Smooth muscle cell (in vitro differentiated cells): ENCODE measurements around the gene BCKDHA. TPM values are rescaled to one million over a fixed set of nuclear protein-coding genes. Genes with fewer than 3 reads are reported as not detected.
"Not testable (repeated sequence)": the region's sequence is repeated elsewhere in the genome, so short reads cannot be mapped to it uniquely, and the experiment has no call there.

ENCODE experiments used
- DNase-seq: peaks from one replicate; lab custom pipeline; 2025; ENCODE audit not compliant: unreplicated experiment; lab: John Stamatoyannopoulos, UW
- H2AFZ ChIP-seq: fragments of 200-600 bp; sonication (generic); 2 replicates; pipeline ENCODE4 v1.6.0; 2016; ENCODE audit warnings: antibody characterized with exemption, low read depth, mild to moderate bottlenecking
- H3F3A ChIP-seq: fragments of 200-600 bp; sonication (generic); 2 replicates; pipeline ENCODE4 v1.6.0; 2017; ENCODE audit warnings: antibody characterized with exemption, low read depth
- H3K27ac ChIP-seq: fragments of 200-600 bp; sonication (generic); 2 replicates; pipeline ENCODE4 v1.5.1; 2016; ENCODE audit warnings: low read depth, mild to moderate bottlenecking
- H3K27me3 ChIP-seq: fragments of 200-600 bp; sonication (generic); 2 replicates; pipeline ENCODE4 v1.6.1; 2016; ENCODE audit warnings: low read depth, mild to moderate bottlenecking
- H3K36me3 ChIP-seq: fragments of 200-600 bp; sonication (generic); 2 replicates; pipeline ENCODE4 v1.5.1; 2016; ENCODE audit warnings: low read depth
- H3K4me1 ChIP-seq: fragments of 200-600 bp; sonication (generic); 2 replicates; pipeline ENCODE4 v1.5.1; 2016; ENCODE audit warnings: low read depth
- H3K4me2 ChIP-seq: fragments of 200-600 bp; sonication (generic); 2 replicates; pipeline ENCODE4 v1.6.0; 2016; ENCODE audit warnings: mild to moderate bottlenecking
- H3K4me3 ChIP-seq: fragments of 200-600 bp; sonication (generic); 2 replicates; pipeline ENCODE4 v1.5.1; 2016; ENCODE audit warnings: mild to moderate bottlenecking
- H3K79me2 ChIP-seq: fragments of 200-600 bp; sonication (generic); 2 replicates; pipeline ENCODE4 v1.6.0; 2016; ENCODE audit warnings: low read depth, mild to moderate bottlenecking
- H3K9ac ChIP-seq: fragments of 200-600 bp; sonication (generic); 2 replicates; pipeline ENCODE4 v1.6.0; 2016; ENCODE audit warnings: low read depth
- H3K9me3 ChIP-seq: fragments of 200-600 bp; sonication (generic); replicated peaks from 2 replicates; pipeline ENCODE4 v1.5.1; 2016; ENCODE audit warnings: low read depth
- H4K20me1 ChIP-seq: fragments of 200-600 bp; sonication (generic); 2 replicates; pipeline ENCODE4 v1.6.0; 2016; ENCODE audit warnings: low read depth
- CTCF ChIP-seq: fragments of 200-600 bp; sonication (generic); IDR thresholded peaks from 2 replicates; pipeline ENCODE4 v1.5.1; 2017; ENCODE audit warnings: borderline replicate concordance, mild to moderate bottlenecking, antibody characterized with exemption; ENCODE audit not compliant: insufficient read depth, poor library complexity, severe bottlenecking
- WGBS: methylation state at CpG from one replicate; pipeline ENCODE4 v1.1.7; 2016; ENCODE audit warnings: low lambda C conversion rate; 5-methylcytosine and 5-hydroxymethylcytosine counted together
- polyA plus RNA-seq: library from polyadenylated mRNA; unstranded; fragments of >200 nt; fragmentation: Nextera tagmentation; extraction: Ambion mirVana; gene quantifications from 2 replicates; pipeline ENCODE4 v1.2.1, GENCODE V29; 2016
- total RNA-seq: library from RNA; depleted of rRNA; stranded (reverse); fragments of >200 nt; gene quantifications from 2 replicates; pipeline ENCODE4 v1.2.3, GENCODE V29; 2014

Gene BCKDHA
- total and polyA plus RNA-seq, 2 experiments from 2014 or later = 24.6 to 53.9 TPM

GRCh38 chr19:41377977-41378709, 19.5 kb upstream of the BCKDHA start:
- no peak for TF ChIP-seq CTCF
- Histone ChIP-seq H2AFZ (no peak overlapping the region), H3K9ac (no peak overlapping the region), H3K4me2 (no peak overlapping the region), H3K4me1 (no peaks in the 10 kb centered on the region), H3K79me2 (peaks cover 1% of the 10 kb centered on the region), H4K20me1 (no peaks in the 10 kb centered on the region), H3K4me3 (no peak overlapping the region), H3F3A (peaks cover 6% of the 10 kb centered on the region), H3K27me3 (no peaks in the 10 kb centered on the region), H3K9me3 (no peaks in the 10 kb centered on the region), H3K27ac (peak overlapping the region; percentile 12), H3K36me3 (no peaks in the 10 kb centered on the region)
- WGBS = 51% methylated on average over 9 of the region's 9 CpGs
- no peak for DNase-seq

DNA sequence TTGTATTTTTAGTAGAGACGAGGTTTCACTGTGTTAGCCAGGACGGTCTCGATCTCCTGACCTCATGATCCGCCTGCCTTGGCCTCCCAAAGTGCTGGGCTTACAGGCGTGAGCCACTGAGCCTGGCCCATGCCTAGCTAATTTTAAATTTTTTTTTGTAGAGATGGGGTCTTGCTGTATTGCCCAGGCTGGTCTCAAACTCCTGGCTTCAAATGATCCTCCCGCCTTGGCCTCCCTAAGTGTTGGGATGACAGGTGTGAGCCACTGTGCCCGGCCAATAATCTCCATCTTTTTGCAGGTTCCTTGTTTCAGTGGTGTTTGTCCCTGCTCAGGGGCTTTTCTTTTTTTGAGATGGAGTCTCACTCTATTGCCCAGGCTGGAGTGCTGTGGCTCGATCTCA, 16.1 kb upstream of the BCKDHA start:
- not testable (repeated sequence) for DNase-seq, H3K4me2 ChIP-seq, H3K4me1 ChIP-seq, H3K4me3 ChIP-seq, H3F3A ChIP-seq, H2AFZ ChIP-seq, H3K27me3 ChIP-seq, H3K27ac ChIP-seq, H4K20me1 ChIP-seq, H3K79me2 ChIP-seq, H3K9ac ChIP-seq, H3K9me3 ChIP-seq, H3K36me3 ChIP-seq
- over 99% methylated on average over 8 of the region's 8 CpGs for WGBS

GRCh38 chr19:41384351-41384750, 13.3 kb upstream of the BCKDHA start:
- Histone ChIP-seq H3K9me3 (no peaks in the 10 kb centered on the region), H3K4me3 (no peak overlapping the region), H3K9ac (no peak overlapping the region), H3K4me2 (no peak overlapping the region), H3K36me3 (no peaks in the 10 kb centered on the region), H3K79me2 (no peaks in the 10 kb centered on the region), H2AFZ (no peak overlapping the region), H3K4me1 (no peaks in the 10 kb centered on the region), H3K27ac (no peak overlapping the region), H4K20me1 (no peaks in the 10 kb centered on the region), H3K27me3 (no peaks in the 10 kb centered on the region), H3F3A (peaks cover 6% of the 10 kb centered on the region)
- TF ChIP-seq CTCF = no peak
- 88% methylated on average over 5 of the region's 5 CpGs for WGBS
- no peak for DNase-seq

GRCh38 chr19:41386442-41386841, 11.2 kb upstream of the BCKDHA start:
- no peak overlapping the region for H3K4me3 ChIP-seq
- DNase-seq = no peak
- no peaks in the 10 kb centered on the region for H3K27me3 ChIP-seq

More at GRCh38 chr19:41386442-41386841, 11.2 kb upstream of the BCKDHA start:
- H3K4me2 ChIP-seq = no peak overlapping the region
- TF ChIP-seq CTCF = no peak
- H4K20me1 ChIP-seq = no peaks in the 10 kb centered on the region
- WGBS = 86% methylated on average over 13 of the region's 13 CpGs
- no peaks in the 10 kb centered on the region for H3F3A ChIP-seq
- no peak overlapping the region for H3K27ac ChIP-seq
- H2AFZ ChIP-seq = no peak overlapping the region
- H3K9ac ChIP-seq = no peak overlapping the region
- no peaks in the 10 kb centered on the region for H3K79me2 ChIP-seq
- no peaks in the 10 kb centered on the region for H3K9me3 ChIP-seq
- H3K36me3 ChIP-seq = no peaks in the 10 kb centered on the region
- no peaks in the 10 kb centered on the region for H3K4me1 ChIP-seq
